ENCODE data around the gene TLK1.

DNA sequence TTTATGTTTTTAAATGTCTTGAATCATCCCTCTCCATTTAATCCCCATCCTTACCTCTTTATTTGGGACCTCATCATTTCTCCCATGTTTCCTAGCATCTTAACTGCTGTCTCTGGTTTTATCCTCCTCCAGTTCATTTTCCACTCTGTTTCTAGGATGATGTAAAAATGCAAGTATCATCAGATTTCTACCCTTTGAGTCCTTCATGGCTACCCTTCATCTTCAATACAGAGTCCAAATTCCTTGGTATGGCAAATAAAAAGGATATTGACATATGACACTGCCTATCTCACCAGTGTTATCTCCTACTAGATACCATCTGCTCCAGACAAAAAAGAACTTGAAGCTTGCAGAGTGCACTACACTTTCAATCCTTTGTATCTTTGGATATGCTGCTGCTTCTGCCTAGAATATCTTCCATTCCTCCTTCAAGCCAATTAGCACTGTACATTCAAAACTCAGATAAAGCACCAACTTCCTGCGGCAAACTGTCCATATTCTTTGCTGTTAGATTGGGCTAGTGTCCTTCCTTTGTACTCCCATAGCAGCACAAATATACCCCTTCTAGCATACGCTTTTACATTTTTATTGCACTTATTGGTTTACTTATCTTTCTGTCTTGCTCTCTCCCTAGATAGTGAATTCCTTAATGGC lies 24.6 kb upstream of the TLK1 start:
- TF ChIP-seq EZH2phosphoT487 (IDR thresholded peaks at IDR 0.05; ENCODE audit: borderline replicate concordance, low read length) (no peak), EZH2 (IDR thresholded peaks at IDR 0.05; ENCODE audit: low read length, unreplicated experiment) (no peak)
- TF ChIP-seq, protein P1, sequence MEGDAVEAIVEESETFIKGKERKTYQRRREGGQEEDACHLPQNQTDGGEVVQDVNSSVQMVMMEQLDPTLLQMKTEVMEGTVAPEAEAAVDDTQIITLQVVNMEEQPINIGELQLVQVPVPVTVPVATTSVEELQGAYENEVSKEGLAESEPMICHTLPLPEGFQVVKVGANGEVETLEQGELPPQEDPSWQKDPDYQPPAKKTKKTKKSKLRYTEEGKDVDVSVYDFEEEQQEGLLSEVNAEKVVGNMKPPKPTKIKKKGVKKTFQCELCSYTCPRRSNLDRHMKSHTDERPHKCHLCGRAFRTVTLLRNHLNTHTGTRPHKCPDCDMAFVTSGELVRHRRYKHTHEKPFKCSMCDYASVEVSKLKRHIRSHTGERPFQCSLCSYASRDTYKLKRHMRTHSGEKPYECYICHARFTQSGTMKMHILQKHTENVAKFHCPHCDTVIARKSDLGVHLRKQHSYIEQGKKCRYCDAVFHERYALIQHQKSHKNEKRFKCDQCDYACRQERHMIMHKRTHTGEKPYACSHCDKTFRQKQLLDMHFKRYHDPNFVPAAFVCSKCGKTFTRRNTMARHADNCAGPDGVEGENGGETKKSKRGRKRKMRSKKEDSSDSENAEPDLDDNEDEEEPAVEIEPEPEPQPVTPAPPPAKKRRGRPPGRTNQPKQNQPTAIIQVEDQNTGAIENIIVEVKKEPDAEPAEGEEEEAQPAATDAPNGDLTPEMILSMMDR (conservative IDR thresholded peaks at IDR 0.05; ENCODE audit: low read depth, low read length): no peak
